NCI-H2171 treated with DMSO at 0.1 percent for 48 hours (cell line): Measurements from ENCODE around the gene ATAT1.
A peak's percentile ranks its signal among the peaks of the same experiment; 100 is the strongest.
"Not testable (repeated sequence)": the region's sequence is repeated elsewhere in the genome, so short reads cannot be mapped to it uniquely, and the experiment has no call there.

Source experiments
- DNase-seq: peaks from one replicate; lab custom pipeline; 2025; lab: John Stamatoyannopoulos, UW

The ATAT1 gene

GRCh38 chr6:30651143-30651542 lies 24.5 kb downstream of the ATAT1 start:
- no peak for DNase-seq

GRCh38 chr6:30654798-30655742 lies 28.4 kb downstream of the ATAT1 start:
- no peak for DNase-seq

GRCh38 chr6:30655743-30656094 lies 29.0 kb downstream of the ATAT1 start:
- no peak for DNase-seq

- no peak for DNase-seq
Measured at GRCh38 chr6:30656513-30656912, 29.8 kb downstream of the ATAT1 start.

- no peak for DNase-seq
Measured at GRCh38 chr6:30657454-30657853, 30.8 kb downstream of the ATAT1 start.

- DNase-seq = not testable (repeated sequence)
Measured at GRCh38 chr6:30657922-30658321, 31.2 kb downstream of the ATAT1 start.

- DNase-seq = no peak
Measured at GRCh38 chr6:30664994-30665767, 38.5 kb downstream of the ATAT1 start.

- not testable (repeated sequence) for DNase-seq
Measured at GRCh38 chr6:30666300-30666699, 39.6 kb downstream of the ATAT1 start.

GRCh38 chr6:30670760-30671527 lies 44.3 kb downstream of the ATAT1 start:
- no peak for DNase-seq

GRCh38 chr6:30672445-30673253 lies 46.0 kb downstream of the ATAT1 start, which contains the start of gene DHX16:
TSS of gene DHX16 (minus strand) at chr6:30673006. CDS start at chr6:30672841, 165 bp downstream.
- peak; percentile 93 for DNase-seq

GRCh38 chr6:30676660-30677285 lies 50.1 kb downstream of the ATAT1 start:
- DNase-seq = no peak

GRCh38 chr6:30678964-30679726 lies 52.5 kb downstream of the ATAT1 start:
- DNase-seq = peak; percentile 46

- no peak for DNase-seq
Measured at GRCh38 chr6:30679765-30680535, 53.3 kb downstream of the ATAT1 start.

- no peak for DNase-seq
Measured at GRCh38 chr6:30681766-30682142, 55.1 kb downstream of the ATAT1 start.

- DNase-seq = no peak
Measured at GRCh38 chr6:30682143-30683117, 55.8 kb downstream of the ATAT1 start.

GRCh38 chr6:30683183-30683979 lies 56.7 kb downstream of the ATAT1 start:
- no peak for DNase-seq

GRCh38 chr6:30683980-30684338 lies 57.3 kb downstream of the ATAT1 start:
- no peak for DNase-seq
